Measurements from ENCODE around the gene LBX1.
"Not testable (repeated sequence)": the region's sequence is repeated elsewhere in the genome, so short reads cannot be mapped to it uniquely, and the experiment has no call there.

Gene LBX1

GRCh38 chr10:101214446-101215396, 14.5 kb downstream of the LBX1 start:
- DNase-seq (ENCODE audit: extremely low read depth in 1 of 2, low read depth in 1 of 2) = peak; percentile 41 to 51

DNA sequence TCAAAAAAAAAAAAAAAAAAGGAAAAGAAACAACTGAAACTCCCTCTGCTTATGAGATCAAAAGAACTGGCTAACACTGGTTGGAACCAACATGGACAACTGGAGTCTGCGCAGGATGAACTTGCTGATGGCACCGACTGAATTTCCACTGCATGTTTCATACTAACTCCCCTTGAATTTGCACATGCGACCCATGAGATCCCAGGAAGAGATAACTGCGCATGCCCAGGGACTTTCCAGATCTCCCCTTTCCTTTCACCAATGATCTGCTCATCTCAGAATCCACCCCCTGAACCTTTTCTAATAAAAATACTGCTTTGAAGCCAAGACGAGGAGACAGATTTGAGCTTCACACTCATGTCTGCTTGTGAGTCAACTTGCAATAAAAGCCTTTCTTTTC, 20.7 kb downstream of the LBX1 start:
- DNase-seq (ENCODE audit: extremely low read depth in 1 of 2, low read depth in 1 of 2) = no peak

DNA sequence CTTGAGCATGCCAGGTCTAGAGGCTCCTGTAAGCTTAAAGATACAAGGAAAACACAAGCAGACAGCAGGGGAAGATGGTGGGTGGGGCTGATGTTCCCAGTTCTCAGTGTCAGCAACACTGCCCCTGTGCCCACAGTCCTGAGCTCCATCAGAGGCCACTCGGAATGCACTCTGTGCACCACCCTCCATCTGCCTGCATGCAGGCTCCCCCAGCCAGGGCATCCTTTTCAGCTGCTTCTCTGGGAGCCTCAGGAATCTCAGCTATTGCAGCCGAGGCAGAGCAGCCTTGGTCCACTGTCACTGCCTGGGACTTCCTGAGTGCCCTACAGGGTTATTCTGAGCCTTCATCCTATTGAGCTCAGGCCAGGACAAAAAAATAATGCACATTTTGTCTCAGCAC, 22.2 kb downstream of the LBX1 start:
- no peak for DNase-seq (ENCODE audit: extremely low read depth in 1 of 2, low read depth in 1 of 2)

GRCh38 chr10:101202667-101203066, 26.6 kb downstream of the LBX1 start:
- not testable (repeated sequence) for DNase-seq (ENCODE audit: extremely low read depth in 1 of 2, low read depth in 1 of 2)

- not testable (repeated sequence) for DNase-seq (ENCODE audit: extremely low read depth in 1 of 2, low read depth in 1 of 2)
These were observed 30.8 kb downstream of the LBX1 start for GRCh38 chr10:101198326-101198977.

GRCh38 chr10:101195921-101196320, 33.3 kb downstream of the LBX1 start:
- DNase-seq (ENCODE audit: extremely low read depth in 1 of 2, low read depth in 1 of 2) = no peak

DNA sequence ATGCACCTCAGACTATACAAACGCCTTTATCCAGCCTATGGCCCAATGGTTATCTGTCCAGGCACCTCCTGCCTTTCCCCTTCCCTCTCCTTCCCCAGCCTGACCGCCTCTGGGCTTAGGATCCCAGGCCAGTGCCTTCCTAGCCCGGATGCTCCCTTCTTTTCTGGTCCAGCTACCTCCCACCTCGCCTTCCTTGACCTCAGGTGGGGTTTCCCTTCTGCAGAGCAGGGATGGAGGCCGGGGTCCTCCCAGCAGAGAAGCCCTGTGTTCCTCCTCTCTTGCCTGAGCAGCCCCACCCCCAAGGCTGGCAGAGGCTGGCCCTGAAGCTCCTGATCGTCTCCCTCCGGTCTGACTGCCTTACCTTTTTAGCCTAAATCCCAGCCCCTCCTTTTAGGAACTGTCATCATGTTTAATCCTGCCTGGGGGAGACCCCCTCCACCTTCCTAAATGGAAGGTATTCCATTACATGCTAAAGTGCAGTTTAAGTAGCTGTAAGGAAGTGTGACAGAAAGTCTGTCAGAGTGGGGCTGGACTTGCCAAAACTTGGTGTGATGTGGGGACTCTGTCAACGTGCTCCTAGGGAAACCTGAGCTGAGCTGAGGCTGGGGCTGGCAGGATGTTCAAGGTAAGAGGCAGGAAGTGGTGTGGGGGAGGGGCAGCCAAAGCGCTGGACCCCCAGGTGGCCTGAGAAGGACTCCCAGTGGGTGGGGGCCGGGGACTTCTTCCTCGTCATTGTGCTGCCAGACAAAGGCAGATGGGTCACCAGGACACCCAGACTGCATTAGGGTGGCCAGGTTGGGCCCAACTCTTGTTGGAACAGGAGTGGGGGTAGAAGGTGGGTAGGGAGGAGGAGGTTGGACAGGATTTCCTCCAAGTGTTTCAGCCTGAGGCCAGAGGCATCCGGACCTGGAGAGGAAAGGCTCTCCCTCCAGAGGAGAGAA, 39.5 kb downstream of the LBX1 start:
- DNase-seq (ENCODE audit: extremely low read depth in 1 of 2, low read depth in 1 of 2) = no peak

- DNase-seq (ENCODE audit: extremely low read depth in 1 of 2, low read depth in 1 of 2) = no peak
These were observed 40.3 kb downstream of the LBX1 start for GRCh38 chr10:101188942-101189341.

DNA sequence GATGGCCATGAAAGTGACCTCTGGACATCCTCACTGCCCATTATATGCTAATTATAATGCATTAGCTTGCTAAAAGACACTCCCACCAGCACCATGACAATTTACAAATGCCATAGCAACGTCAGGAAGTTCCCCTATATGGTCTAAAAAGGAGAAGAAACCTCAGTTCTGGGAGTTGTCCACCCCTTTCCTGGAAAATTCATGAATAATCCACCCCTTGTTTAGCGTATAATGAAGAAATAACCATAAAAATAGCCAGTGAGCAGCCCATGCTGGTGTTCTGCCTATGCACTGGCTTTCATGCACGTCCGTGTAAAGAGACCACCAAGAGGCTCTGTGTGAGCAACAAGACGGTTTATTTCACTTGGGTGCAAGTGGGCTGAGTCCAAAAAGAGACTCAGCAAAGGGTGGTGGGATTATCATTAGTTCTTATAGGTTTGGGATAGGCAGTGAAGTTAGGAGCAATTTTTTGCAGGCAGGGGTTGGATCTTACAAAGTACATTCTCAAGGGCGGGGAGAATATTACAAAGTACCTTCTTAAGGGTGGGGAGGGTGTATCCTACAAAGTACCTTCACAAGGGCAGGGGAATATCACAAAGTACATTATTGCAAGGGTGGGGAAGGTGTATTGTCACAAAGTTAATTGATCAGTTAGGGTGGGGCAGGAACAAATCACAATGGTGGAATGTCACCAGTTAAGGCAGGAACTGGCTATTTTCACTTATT, 45.6 kb downstream of the LBX1 start:
- DNase-seq (ENCODE audit: extremely low read depth in 1 of 2, low read depth in 1 of 2) = no peak

DNA sequence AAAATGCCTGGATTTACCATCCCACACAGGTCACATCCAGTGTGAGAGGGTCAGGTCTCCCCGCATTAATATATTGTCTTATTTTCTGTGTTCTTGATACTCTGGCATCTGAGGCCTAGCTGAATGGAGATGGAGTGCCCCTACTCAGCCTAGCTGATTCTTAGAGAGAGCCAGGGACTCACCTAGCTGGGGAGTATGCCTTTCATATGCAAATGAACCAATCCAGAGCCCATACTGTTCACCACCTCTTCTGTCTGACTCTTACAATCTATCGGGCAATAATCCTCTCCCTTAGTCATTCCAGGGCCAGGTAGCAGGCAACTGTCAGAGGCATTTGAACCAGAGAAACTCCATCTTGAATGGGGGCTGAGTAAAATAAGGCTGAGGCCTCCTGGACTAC, 46.3 kb downstream of the LBX1 start:
- DNase-seq (ENCODE audit: extremely low read depth in 1 of 2, low read depth in 1 of 2) = no peak
